ENCODE data around the gene RGS12.

DNA sequence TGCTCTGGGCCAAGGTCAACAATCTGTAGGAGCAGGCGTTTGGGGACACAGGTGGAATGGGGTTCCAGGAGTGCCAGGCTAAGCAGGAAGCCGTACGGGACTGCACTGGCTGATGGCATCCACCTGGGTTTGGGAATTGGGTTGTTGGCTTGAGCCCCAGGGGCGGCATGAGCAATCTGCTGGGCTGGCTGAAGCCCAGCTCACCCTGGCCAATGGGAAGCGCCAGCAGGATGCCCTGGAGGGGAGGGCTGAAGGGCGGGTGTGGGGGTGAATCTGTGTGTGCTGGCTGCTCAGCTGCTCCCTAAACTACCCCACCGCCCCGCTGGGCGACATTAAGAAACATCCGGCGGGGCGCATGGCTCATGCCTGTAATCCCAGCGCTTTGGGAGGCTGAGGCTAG lies 8.9 kb upstream of the RGS12 start:
- TF ChIP-seq, protein P1, sequence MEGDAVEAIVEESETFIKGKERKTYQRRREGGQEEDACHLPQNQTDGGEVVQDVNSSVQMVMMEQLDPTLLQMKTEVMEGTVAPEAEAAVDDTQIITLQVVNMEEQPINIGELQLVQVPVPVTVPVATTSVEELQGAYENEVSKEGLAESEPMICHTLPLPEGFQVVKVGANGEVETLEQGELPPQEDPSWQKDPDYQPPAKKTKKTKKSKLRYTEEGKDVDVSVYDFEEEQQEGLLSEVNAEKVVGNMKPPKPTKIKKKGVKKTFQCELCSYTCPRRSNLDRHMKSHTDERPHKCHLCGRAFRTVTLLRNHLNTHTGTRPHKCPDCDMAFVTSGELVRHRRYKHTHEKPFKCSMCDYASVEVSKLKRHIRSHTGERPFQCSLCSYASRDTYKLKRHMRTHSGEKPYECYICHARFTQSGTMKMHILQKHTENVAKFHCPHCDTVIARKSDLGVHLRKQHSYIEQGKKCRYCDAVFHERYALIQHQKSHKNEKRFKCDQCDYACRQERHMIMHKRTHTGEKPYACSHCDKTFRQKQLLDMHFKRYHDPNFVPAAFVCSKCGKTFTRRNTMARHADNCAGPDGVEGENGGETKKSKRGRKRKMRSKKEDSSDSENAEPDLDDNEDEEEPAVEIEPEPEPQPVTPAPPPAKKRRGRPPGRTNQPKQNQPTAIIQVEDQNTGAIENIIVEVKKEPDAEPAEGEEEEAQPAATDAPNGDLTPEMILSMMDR (conservative IDR thresholded peaks at IDR 0.05 in 1 of 2, IDR thresholded peaks at IDR 0.05 in 1 of 2; ENCODE audit: extremely low read depth in 1 of 2, insufficient read depth in 1 of 2, low read depth in 1 of 2, low read length in 2 of 2), result no peak
- TF ChIP-seq EZH2 (IDR thresholded peaks at IDR 0.05; ENCODE audit: borderline replicate concordance, low read length), result no peak

All from mammary epithelial cell (primary cell).